AG09319 (cell line): ENCODE data around the gene CNTNAP2.

Experiments used
- DNase-seq: peaks from one replicate; pipeline ENCODE4 v3.0.0-alpha.2; 2010; ENCODE audit warnings: low read depth; ENCODE audit errors: extremely low read depth
- TF ChIP-seq, protein P1 (sequence below): IDR thresholded peaks from 2 replicates; pipeline ENCODE4 v1.5.1; 2011; ENCODE audit warnings: low read depth, mild to moderate bottlenecking, inconsistent platforms, low read length, moderate library complexity

Gene CNTNAP2

DNA sequence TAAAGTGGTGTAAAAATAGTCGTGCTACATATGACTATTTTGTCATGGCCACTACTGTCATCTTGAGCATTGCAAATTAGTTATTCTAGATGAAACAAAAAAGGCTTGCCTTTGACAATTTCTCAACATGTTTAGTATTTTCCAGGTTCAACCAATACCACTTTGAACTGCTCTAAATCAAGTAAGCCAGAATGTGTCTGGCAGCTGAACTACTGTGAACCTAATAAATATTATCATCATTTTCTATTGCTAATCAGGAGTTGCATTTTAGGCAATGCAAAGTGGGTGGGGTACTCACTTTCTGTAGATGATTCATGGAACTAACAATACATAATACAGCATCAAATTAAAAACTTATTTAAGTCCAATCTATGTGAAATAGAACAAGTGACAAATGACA, 877.2 kb downstream of the CNTNAP2 start:
- TF ChIP-seq, protein P1, sequence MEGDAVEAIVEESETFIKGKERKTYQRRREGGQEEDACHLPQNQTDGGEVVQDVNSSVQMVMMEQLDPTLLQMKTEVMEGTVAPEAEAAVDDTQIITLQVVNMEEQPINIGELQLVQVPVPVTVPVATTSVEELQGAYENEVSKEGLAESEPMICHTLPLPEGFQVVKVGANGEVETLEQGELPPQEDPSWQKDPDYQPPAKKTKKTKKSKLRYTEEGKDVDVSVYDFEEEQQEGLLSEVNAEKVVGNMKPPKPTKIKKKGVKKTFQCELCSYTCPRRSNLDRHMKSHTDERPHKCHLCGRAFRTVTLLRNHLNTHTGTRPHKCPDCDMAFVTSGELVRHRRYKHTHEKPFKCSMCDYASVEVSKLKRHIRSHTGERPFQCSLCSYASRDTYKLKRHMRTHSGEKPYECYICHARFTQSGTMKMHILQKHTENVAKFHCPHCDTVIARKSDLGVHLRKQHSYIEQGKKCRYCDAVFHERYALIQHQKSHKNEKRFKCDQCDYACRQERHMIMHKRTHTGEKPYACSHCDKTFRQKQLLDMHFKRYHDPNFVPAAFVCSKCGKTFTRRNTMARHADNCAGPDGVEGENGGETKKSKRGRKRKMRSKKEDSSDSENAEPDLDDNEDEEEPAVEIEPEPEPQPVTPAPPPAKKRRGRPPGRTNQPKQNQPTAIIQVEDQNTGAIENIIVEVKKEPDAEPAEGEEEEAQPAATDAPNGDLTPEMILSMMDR, result no peak
- no peak for DNase-seq

DNA sequence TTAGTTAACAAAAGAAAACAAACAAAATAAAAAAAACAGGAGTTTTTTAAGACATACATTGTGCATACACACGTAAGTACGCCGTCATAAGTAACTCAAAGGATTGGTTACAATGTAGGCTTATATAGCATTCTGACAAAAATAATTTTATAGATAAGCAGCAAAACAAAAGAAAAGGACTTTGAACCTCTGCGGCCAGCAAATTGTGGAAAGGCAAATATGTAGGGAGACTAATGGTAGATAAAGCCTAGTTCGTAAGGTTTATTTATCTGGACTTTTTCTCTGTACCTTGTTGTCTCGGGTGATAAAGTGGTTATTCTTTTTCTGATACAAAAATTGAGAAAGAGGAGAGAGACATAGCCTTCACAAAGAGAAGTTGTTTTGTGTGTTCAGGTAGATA, 891.9 kb downstream of the CNTNAP2 start:
- no peak for DNase-seq
- TF ChIP-seq, protein P1, result no peak

- DNase-seq, result no peak
- TF ChIP-seq, protein P1, result no peak
Observed at GRCh38 chr7:147012666-147013065, 896.1 kb downstream of the CNTNAP2 start.

GRCh38 chr7:147013825-147014224, 897.2 kb downstream of the CNTNAP2 start:
- no peak for DNase-seq
- TF ChIP-seq, protein P1, result no peak

GRCh38 chr7:147014286-147014955, 897.8 kb downstream of the CNTNAP2 start:
- no peak for DNase-seq
- TF ChIP-seq, protein P1, result no peak

DNA sequence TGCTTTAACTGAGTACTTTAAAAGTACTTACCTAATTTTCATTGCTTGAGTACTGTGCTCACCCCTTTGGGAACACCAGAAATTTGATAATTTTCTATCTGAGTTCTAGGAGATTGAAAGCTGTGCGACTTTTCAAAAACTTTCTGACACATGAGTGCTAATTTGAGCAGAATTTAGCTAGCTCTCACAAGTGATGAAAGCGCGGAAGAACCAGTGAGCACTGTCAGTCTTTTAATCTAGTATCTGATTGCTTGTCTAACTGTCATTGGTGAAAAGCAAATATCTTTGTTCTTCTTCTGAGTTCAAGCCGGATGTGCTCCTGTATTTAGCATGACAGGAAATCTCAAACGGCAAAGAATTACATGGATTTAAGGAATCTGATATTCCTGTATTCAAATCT, 899.4 kb downstream of the CNTNAP2 start:
- TF ChIP-seq, protein P1, result no peak
- DNase-seq, result no peak

GRCh38 chr7:147022056-147022455, 905.5 kb downstream of the CNTNAP2 start:
- TF ChIP-seq, protein P1, result no peak
- no peak for DNase-seq
